ENCODE measurements around the gene UBL7.

The UBL7 gene

GRCh38 chr15:74415966-74416916 lies 44.7 kb downstream of the UBL7 start:
- peaks cover 20% of the 10 kb centered on the region for H4K20me1 ChIP-seq (ENCODE audit: control insufficient read depth, insufficient read depth, low read depth, low read length)
- H3F3A ChIP-seq (ENCODE audit: control insufficient read depth, insufficient read depth): no peaks in the 10 kb centered on the region
- peaks cover 95% of the 10 kb centered on the region for H3K27me3 ChIP-seq (ENCODE audit: control insufficient read depth, low read length)
- H3K27ac ChIP-seq (ENCODE audit: low read depth, low read length): no peak overlapping the region
- H3K4me2 ChIP-seq (ENCODE audit: low read length): no peak overlapping the region
- no peaks in the 10 kb centered on the region for H3K4me1 ChIP-seq (ENCODE audit: control insufficient read depth, low read length)
- no peaks in the 10 kb centered on the region for H3K36me3 ChIP-seq (ENCODE audit: control insufficient read depth, low read length)
- no peaks in the 10 kb centered on the region for H3K9me2 ChIP-seq (replicated peaks; ENCODE audit: control insufficient read depth, low read length)
- no peak for TF ChIP-seq CTCF (IDR thresholded peaks at IDR 0.05; ENCODE audit: low read depth, low read length, poor library complexity, severe bottlenecking)
- TF ChIP-seq EZH2phosphoT487 (IDR thresholded peaks at IDR 0.05; ENCODE audit: borderline replicate concordance, low read length): no peak
- no peaks in the 10 kb centered on the region for H3K9me3 ChIP-seq (ENCODE audit: control insufficient read depth, insufficient read depth, low read length)
- no peaks in the 10 kb centered on the region for H3K79me2 ChIP-seq (ENCODE audit: control insufficient read depth, low read length)
- H3K4me3 ChIP-seq (ENCODE audit: low read length): no peak overlapping the region

- Histone ChIP-seq H4K20me1 (ENCODE audit: control insufficient read depth, insufficient read depth, low read depth, low read length) (peaks cover 25% of the 10 kb centered on the region), H3K36me3 (ENCODE audit: control insufficient read depth, low read length) (no peaks in the 10 kb centered on the region), H3K27ac (ENCODE audit: low read depth, low read length) (no peak overlapping the region), H3K4me1 (ENCODE audit: control insufficient read depth, low read length) (no peaks in the 10 kb centered on the region), H3K4me2 (ENCODE audit: low read length) (no peak overlapping the region), H3K9me3 (ENCODE audit: control insufficient read depth, insufficient read depth, low read length) (no peaks in the 10 kb centered on the region), H3K9me2 (replicated peaks; ENCODE audit: control insufficient read depth, low read length) (no peaks in the 10 kb centered on the region), H3K4me3 (ENCODE audit: low read length) (no peak overlapping the region), H3F3A (ENCODE audit: control insufficient read depth, insufficient read depth) (no peaks in the 10 kb centered on the region), H3K27me3 (ENCODE audit: control insufficient read depth, low read length) (peaks cover 94% of the 10 kb centered on the region), H3K79me2 (ENCODE audit: control insufficient read depth, low read length) (no peaks in the 10 kb centered on the region)
- TF ChIP-seq CTCF (IDR thresholded peaks at IDR 0.05; ENCODE audit: low read depth, low read length, poor library complexity, severe bottlenecking) (no peak), EZH2phosphoT487 (IDR thresholded peaks at IDR 0.05; ENCODE audit: borderline replicate concordance, low read length) (no peak)
Observed at GRCh38 chr15:74414603-74415338, 46.2 kb downstream of the UBL7 start.

- H3K4me1 ChIP-seq (ENCODE audit: control insufficient read depth, low read length): no peaks in the 10 kb centered on the region
- H4K20me1 ChIP-seq (ENCODE audit: control insufficient read depth, insufficient read depth, low read depth, low read length): peaks cover 25% of the 10 kb centered on the region
- no peaks in the 10 kb centered on the region for H3K9me2 ChIP-seq (replicated peaks; ENCODE audit: control insufficient read depth, low read length)
- no peaks in the 10 kb centered on the region for H3K36me3 ChIP-seq (ENCODE audit: control insufficient read depth, low read length)
- H3K79me2 ChIP-seq (ENCODE audit: control insufficient read depth, low read length): no peaks in the 10 kb centered on the region
- no peak overlapping the region for H3K4me3 ChIP-seq (ENCODE audit: low read length)
- no peaks in the 10 kb centered on the region for H3F3A ChIP-seq (ENCODE audit: control insufficient read depth, insufficient read depth)
- no peak overlapping the region for H3K4me2 ChIP-seq (ENCODE audit: low read length)
- TF ChIP-seq CTCF (IDR thresholded peaks at IDR 0.05; ENCODE audit: low read depth, low read length, poor library complexity, severe bottlenecking) (no peak), EZH2phosphoT487 (IDR thresholded peaks at IDR 0.05; ENCODE audit: borderline replicate concordance, low read length) (no peak)
- H3K27ac ChIP-seq (ENCODE audit: low read depth, low read length): no peak overlapping the region
- no peaks in the 10 kb centered on the region for H3K9me3 ChIP-seq (ENCODE audit: control insufficient read depth, insufficient read depth, low read length)
- H3K27me3 ChIP-seq (ENCODE audit: control insufficient read depth, low read length): peaks cover 91% of the 10 kb centered on the region
Observed at GRCh38 chr15:74414081-74414580, 46.8 kb downstream of the UBL7 start.
